HAP-1 (cell line): Measurements from ENCODE around the gene METTL4.
"Not testable (repeated sequence)": the region's sequence is repeated elsewhere in the genome, so short reads cannot be mapped to it uniquely, and the experiment has no call there.

Experiments
- DNase-seq, 2 experiments: peaks; one replicate each; pipeline ENCODE4 v3.0.0-alpha.2; 2016 to 2020; ENCODE audit warnings: low spot score in 2 of 2
- H3K27me3 ChIP-seq: fragments of 250-450 bp; sonication (Bioruptor Pico); 2 replicates; pipeline ENCODE4 v1.5.1; 2020; ENCODE audit warnings: low read depth, mild to moderate bottlenecking, moderate library complexity
- H3K36me3 ChIP-seq: fragments of 250-450 bp; sonication (Bioruptor Pico); replicated peaks from 2 replicates; pipeline ENCODE4 v1.5.1; 2020; ENCODE audit warnings: mild to moderate bottlenecking
- H3K4me1 ChIP-seq: fragments of 250-450 bp; sonication (Bioruptor Pico); 2 replicates; pipeline ENCODE4 v1.5.1; 2020; ENCODE audit warnings: mild to moderate bottlenecking
- H3K4me3 ChIP-seq: fragments of 250-450 bp; sonication (Bioruptor Pico); 2 replicates; pipeline ENCODE4 v1.5.1; 2020; ENCODE audit warnings: mild to moderate bottlenecking, moderate library complexity
- H3K9me3 ChIP-seq: fragments of 250-450 bp; sonication (Bioruptor Pico); 2 replicates; pipeline ENCODE4 v1.5.1; 2020; ENCODE audit warnings: mild to moderate bottlenecking, moderate library complexity
- in situ Hi-C: fragments of 300-500 bp; cut with MboI; formaldehyde crosslinking; loops from 3 replicates; pipeline ENCODE4 v1.14.3; 2020; ENCODE audit warnings: low sequenced_read_pairs, inconsistent platforms, mixed read lengths

METTL4 gene

GRCh38 chr18:2529154-2529553, 42.2 kb downstream of the METTL4 start:
- Histone ChIP-seq H3K4me3 (no peak overlapping the region), H3K36me3 (no peaks in the 10 kb centered on the region), H3K9me3 (no peaks in the 10 kb centered on the region), H3K27me3 (no peaks in the 10 kb centered on the region), H3K4me1 (peaks cover 4% of the 10 kb centered on the region; the same call in 1 of the 2 replicates)
- no peak for DNase-seq
- in situ Hi-C loops: loop anchor here (25.0 kb wide), 1 partner anchor 392 kb away; no protein-coding TSS in a partner anchor

DNA sequence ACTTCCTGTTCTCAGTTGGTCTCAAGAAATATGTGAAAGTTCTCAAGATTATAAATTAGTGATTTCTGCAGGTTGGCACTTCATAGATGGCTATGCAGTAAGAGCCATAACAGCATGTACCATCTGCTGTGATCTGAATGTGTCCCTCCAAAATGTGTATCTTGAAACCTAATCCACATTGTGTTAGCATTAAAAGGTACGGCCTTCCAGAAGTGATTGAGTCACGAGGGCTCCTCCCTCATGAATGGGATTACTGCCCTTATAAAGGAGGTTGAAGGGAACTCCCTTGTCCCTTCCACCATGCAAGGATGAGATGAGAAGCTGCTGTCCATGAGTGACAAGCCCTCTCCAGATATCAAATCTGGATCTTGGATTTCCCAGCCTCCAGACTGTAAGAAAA, 45.0 kb downstream of the METTL4 start:
- Histone ChIP-seq H3K4me3 (no peak overlapping the region), H3K4me1 (peaks cover 4% of the 10 kb centered on the region; the same call in 1 of the 2 replicates), H3K36me3 (no peaks in the 10 kb centered on the region), H3K27me3 (no peaks in the 10 kb centered on the region), H3K9me3 (no peaks in the 10 kb centered on the region)
- no peak for DNase-seq
- in situ Hi-C loops: loop anchor here (25.0 kb wide), 1 partner anchor 389 kb away; no protein-coding TSS in a partner anchor

- not testable (repeated sequence) for H3K36me3 ChIP-seq, H3K4me3 ChIP-seq, H3K27me3 ChIP-seq, H3K9me3 ChIP-seq, DNase-seq, H3K4me1 ChIP-seq
- in situ Hi-C loops: loop anchor here (25.0 kb wide), 1 partner anchor 387 kb away; no protein-coding TSS in a partner anchor
Measured at GRCh38 chr18:2524794-2525198, 46.5 kb downstream of the METTL4 start.

GRCh38 chr18:2522112-2522511, 49.2 kb downstream of the METTL4 start:
- Histone ChIP-seq H3K4me3 (no peak overlapping the region), H3K9me3 (no peaks in the 10 kb centered on the region), H3K4me1 (peaks cover 4% of the 10 kb centered on the region; the same call in 1 of the 2 replicates), H3K36me3 (no peaks in the 10 kb centered on the region), H3K27me3 (no peaks in the 10 kb centered on the region)
- in situ Hi-C loops: no loop called here
- no peak for DNase-seq

- no peaks in the 10 kb centered on the region for H3K27me3 ChIP-seq
- H3K9me3 ChIP-seq: no peaks in the 10 kb centered on the region
- H3K4me1 ChIP-seq: no peaks in the 10 kb centered on the region
- no peaks in the 10 kb centered on the region for H3K36me3 ChIP-seq
- H3K4me3 ChIP-seq: no peak overlapping the region
- in situ Hi-C loops: no loop called here
- DNase-seq: no peak
Measured at GRCh38 chr18:2518473-2518872, 52.8 kb downstream of the METTL4 start.

DNA sequence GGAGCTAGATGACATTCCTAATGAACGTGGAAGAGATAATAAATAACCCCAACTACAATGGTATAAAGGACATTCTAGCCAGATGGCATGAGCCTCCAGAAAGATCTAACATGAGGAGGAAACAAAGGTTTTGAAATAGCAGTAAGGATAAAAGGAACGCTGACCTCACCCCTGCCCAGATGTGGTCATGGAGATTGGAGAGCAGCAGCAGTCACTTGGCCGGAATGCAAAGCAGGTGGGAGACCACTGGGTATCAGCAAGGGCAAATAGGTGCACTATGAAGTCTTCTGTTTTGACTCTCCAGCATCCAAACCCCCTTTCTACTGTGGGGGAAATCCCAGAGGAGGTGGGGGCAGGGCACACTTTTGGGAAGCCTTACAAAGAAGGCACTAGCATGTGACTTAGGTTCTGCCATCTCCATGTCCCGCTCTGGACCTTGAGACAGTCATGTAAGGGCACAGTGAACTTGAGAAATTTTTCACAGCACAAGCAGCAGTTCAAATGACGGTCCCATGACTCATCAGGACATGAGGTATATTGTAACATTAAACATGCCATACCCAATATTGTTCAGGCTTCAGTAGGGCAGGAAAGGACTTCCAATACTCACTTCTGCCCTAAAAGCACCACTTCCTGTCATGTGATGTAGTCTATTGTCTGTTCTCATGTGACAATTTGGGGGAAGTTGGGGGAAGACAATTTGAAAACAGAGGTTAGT, 55.2 kb downstream of the METTL4 start:
- H3K36me3 ChIP-seq: no peaks in the 10 kb centered on the region

DNA sequence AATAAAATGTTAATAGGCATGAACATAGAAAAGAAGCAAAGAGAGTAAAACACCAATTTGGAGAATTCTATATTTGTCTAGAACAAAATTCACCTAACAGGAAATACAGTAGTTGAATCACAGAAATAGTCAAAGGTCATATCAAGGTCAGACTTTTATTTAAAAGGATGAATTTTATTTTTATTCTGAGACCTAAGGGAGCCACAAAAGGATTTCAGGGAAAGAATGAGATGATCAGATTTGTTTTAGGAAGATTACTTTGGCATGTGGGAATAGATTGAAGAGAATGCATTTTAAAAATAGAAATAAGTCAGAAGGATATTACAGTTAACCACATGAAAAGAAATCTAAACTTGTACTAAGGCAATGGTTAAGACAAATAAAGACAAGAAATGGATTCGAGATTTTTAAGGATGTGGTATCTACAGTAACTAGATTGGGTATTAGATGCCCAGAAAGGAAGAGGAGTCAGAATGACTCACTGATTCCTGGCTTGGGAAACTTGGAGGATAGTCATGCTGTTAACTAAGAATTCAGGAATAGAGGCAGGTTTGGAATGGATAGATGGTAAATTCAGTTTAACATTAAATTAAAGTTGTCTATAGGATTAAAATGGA, 56.0 kb downstream of the METTL4 start:
- in situ Hi-C loops: no loop called here
- DNase-seq: no peak
- H3K9me3 ChIP-seq: no peaks in the 10 kb centered on the region

More for the DNA sequence above, 55.2 kb downstream of the METTL4 start:
- Histone ChIP-seq H3K4me1 (no peaks in the 10 kb centered on the region), H3K27me3 (no peaks in the 10 kb centered on the region), H3K4me3 (no peak overlapping the region), H3K9me3 (no peaks in the 10 kb centered on the region)
- no peak for DNase-seq
- in situ Hi-C loops: no loop called here

GRCh38 chr18:2513616-2514015, 57.7 kb downstream of the METTL4 start:
- H3K4me3 ChIP-seq: no peak overlapping the region
- H3K4me1 ChIP-seq: no peaks in the 10 kb centered on the region
- no peaks in the 10 kb centered on the region for H3K36me3 ChIP-seq
- H3K27me3 ChIP-seq: no peaks in the 10 kb centered on the region
- H3K9me3 ChIP-seq: no peaks in the 10 kb centered on the region
- in situ Hi-C loops: no loop called here
- no peak for DNase-seq

More for the DNA sequence above, 56.0 kb downstream of the METTL4 start:
- H3K4me3 ChIP-seq: no peak overlapping the region
- H3K36me3 ChIP-seq: no peaks in the 10 kb centered on the region
- H3K4me1 ChIP-seq: no peaks in the 10 kb centered on the region
- no peaks in the 10 kb centered on the region for H3K27me3 ChIP-seq

DNA sequence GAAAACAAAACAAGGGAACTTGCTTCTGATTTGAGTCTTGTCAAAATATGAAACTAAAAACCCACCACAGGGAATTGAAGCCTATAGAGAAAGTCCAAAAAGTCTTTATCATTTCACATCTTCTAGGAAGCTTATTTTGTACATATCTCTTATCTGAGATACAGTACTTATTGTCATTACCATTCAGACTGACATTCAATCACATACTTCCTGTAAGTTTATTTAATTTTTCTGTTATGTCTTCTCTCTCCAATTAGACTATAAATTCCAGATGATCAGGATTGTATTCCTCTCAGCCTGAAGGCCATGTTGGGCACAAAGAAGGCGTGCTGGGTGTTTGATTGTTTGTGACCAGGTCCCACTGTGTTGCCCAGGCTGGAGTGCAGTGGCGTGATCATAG, 59.2 kb downstream of the METTL4 start:
- Histone ChIP-seq H3K4me3 (no peak overlapping the region), H3K27me3 (no peaks in the 10 kb centered on the region), H3K4me1 (no peaks in the 10 kb centered on the region), H3K36me3 (no peaks in the 10 kb centered on the region), H3K9me3 (no peaks in the 10 kb centered on the region)
- DNase-seq: no peak
- in situ Hi-C loops: no loop called here

DNA sequence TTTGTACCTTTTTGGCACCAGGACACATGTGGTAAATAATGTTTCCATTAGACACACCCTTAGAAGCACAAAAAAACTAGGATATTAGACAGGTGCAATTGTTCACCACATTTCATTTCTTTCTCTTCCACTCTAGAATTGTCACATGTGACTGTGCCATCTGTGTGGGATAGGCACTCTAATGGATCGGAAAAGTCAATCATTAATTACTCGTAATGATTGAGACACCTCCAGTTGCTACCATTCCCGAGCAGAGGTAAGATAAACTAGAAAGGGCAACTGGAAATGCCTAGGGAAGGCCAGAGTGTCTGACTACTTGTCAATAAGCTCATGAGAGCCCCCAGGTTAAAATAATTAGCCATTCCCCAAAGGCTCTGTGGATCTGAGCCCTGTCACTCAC, 59.9 kb downstream of the METTL4 start:
- in situ Hi-C loops: no loop called here
- no peak for DNase-seq
- H3K36me3 ChIP-seq: no peaks in the 10 kb centered on the region
- H3K4me3 ChIP-seq: no peak overlapping the region
- H3K9me3 ChIP-seq: no peaks in the 10 kb centered on the region
- no peaks in the 10 kb centered on the region for H3K4me1 ChIP-seq
- H3K27me3 ChIP-seq: no peaks in the 10 kb centered on the region

DNA sequence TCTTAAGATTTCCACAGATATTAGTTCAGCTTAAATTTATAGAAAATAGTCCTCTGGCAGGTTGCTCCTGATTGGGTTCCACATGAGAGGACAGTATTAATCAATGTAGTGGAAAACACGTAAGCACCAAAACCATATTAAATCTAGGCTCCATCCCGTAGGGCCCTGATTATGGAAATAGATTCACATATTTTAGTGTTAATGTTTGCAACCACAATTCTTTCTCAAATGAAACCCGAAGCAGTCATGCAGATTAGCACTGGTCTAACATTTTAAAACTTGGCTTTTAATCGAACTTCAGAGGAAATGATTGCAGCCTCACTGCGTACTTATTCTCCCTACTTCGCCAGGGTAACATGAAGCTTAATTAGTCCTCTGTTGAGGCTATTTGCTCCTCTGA, 60.9 kb downstream of the METTL4 start:
- in situ Hi-C loops: no loop called here
- no peaks in the 10 kb centered on the region for H3K27me3 ChIP-seq
- no peak overlapping the region for H3K4me3 ChIP-seq
- no peaks in the 10 kb centered on the region for H3K4me1 ChIP-seq
- no peaks in the 10 kb centered on the region for H3K36me3 ChIP-seq
- H3K9me3 ChIP-seq: no peaks in the 10 kb centered on the region
- DNase-seq: no peak

DNA sequence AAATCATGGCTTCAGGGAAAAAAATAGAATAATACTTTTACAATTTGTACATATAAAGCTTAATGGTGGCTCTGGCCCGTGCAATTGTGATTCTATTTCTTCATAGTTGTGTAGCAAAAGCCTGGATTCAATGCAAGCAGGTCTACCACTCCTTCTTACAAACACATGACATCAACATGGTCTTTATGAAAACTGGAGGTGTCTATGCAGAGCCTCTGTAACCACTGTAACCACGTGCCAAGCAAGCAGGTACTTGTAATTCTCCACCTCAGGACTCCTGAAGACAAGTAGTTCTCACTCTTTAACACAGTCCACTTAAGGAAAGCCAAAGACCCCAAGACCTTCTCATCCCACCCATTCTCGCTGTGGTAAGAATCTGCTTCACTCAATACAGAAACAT, 62.6 kb downstream of the METTL4 start:
- in situ Hi-C loops: no loop called here
- no peak for DNase-seq
- no peaks in the 10 kb centered on the region for H3K9me3 ChIP-seq
- no peaks in the 10 kb centered on the region for H3K4me1 ChIP-seq
- H3K36me3 ChIP-seq: no peaks in the 10 kb centered on the region
- H3K27me3 ChIP-seq: no peaks in the 10 kb centered on the region
- no peak overlapping the region for H3K4me3 ChIP-seq

DNA sequence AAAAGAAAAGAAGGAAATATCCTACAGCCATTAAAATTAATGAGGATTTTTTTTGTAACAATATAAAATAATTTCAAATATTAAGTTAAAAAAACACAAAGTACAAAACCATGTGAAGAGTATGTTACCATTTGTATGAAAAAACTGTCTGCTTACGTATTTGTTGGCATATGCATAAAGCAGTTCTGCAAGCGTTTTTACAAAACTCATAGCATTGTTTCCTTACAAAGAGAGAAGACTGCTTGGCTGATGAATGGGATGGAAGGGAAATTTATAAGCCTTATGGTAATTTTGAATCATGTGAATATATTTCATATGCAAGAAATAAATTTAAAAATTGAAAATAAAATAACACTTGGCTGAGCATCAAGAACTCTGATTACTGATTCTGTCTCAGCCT, 63.1 kb downstream of the METTL4 start:
- no peak overlapping the region for H3K4me3 ChIP-seq
- DNase-seq: no peak
- H3K4me1 ChIP-seq: no peaks in the 10 kb centered on the region
- H3K9me3 ChIP-seq: no peaks in the 10 kb centered on the region
- no peaks in the 10 kb centered on the region for H3K36me3 ChIP-seq
- H3K27me3 ChIP-seq: no peaks in the 10 kb centered on the region
- in situ Hi-C loops: no loop called here

DNA sequence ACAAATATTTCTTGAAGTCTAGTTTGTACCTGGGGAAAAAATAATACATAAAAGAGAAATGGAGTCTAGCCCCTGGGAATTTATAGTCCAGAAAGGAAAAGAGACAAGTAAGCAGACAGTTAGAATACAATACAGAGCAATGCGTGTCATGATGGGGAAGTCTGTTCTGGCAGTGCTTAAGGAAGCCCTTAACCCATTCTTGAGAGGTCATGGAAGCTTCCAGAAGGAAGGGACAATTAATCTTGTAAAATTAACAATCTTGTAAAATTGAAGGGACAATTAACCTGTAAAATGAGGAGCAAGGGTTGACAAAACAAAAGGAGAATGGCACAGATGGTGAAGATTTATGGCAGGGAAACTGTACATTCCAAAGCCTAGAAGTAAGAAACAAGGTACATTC, 66.7 kb downstream of the METTL4 start:
- H3K4me1 ChIP-seq: no peaks in the 10 kb centered on the region
- H3K9me3 ChIP-seq: no peaks in the 10 kb centered on the region
- no peak overlapping the region for H3K4me3 ChIP-seq
- in situ Hi-C loops: no loop called here
- no peaks in the 10 kb centered on the region for H3K36me3 ChIP-seq
- DNase-seq: no peak
- no peaks in the 10 kb centered on the region for H3K27me3 ChIP-seq
